IMR-90 (cell line): ENCODE data around the gene TEX261. TPM values are rescaled to one million over a fixed set of nuclear protein-coding genes. Genes with fewer than 3 reads are reported as not detected.

Source experiments
- ATAC-seq: fragments of 200-7000 bp; cut with Tn5 transposase; 2 replicates; pipeline ENCODE4 v1.9.1; 2020; ENCODE audit warnings: low read depth, mild to moderate bottlenecking, moderate library complexity
- BruUV-seq: library from RNA; stranded (reverse); fragments of 400-500 nt; replicated peaks from 2 replicates; lab custom pipeline; 2021; lab: Mats Ljungman, UMichigan
- CTCF ChIA-PET: fragments of 300-600 bp; formaldehyde crosslinking; extraction: SDS; loops from one replicate; lab custom pipeline; 2021; ENCODE audit warnings: antibody characterized with exemption; lab: Yijun Ruan, JAX
- POLR2A ChIA-PET: fragments of 300-600 bp; sonication (Branson Sonifier 250); formaldehyde crosslinking; loops from one replicate; lab custom pipeline; 2022; ENCODE audit warnings: antibody characterized with exemption; ENCODE audit not compliant: unreplicated experiment; lab: Charles Lee
- DNase-seq: peaks from one replicate; pipeline ENCODE4 v3.0.0; 2013
- H2AFZ ChIP-seq: replicated peaks from 2 replicates; pipeline ENCODE3; 2013; ENCODE audit warnings: low read length, mild to moderate bottlenecking; ENCODE audit not compliant: poor library complexity
- H2AK5ac ChIP-seq: 2 replicates; pipeline ENCODE4 v1.6.1; 2013; ENCODE audit warnings: low read depth, low read length, inconsistent platforms
- H2AK9ac ChIP-seq: replicated peaks from 2 replicates; pipeline ENCODE3; 2013; ENCODE audit warnings: mild to moderate bottlenecking, low read depth, low read length, moderate library complexity; ENCODE audit not compliant: poor library complexity
- H2BK120ac ChIP-seq: 2 replicates; pipeline ENCODE4 v1.6.1; 2013; ENCODE audit warnings: low read depth, low read length, inconsistent platforms
- H2BK15ac ChIP-seq: 3 replicates; pipeline ENCODE4 v1.6.1; 2013; ENCODE audit warnings: low read depth, low read length, inconsistent platforms
- H2BK20ac ChIP-seq: 2 replicates; pipeline ENCODE4 v1.6.1; 2013; ENCODE audit warnings: low read depth, mild to moderate bottlenecking, inconsistent platforms, low read length, moderate library complexity
- H2BK5ac ChIP-seq: 2 replicates; pipeline ENCODE4 v1.6.1; 2013; ENCODE audit warnings: mild to moderate bottlenecking, low read depth, low read length, inconsistent platforms; ENCODE audit not compliant: poor library complexity, severe bottlenecking
- H3K14ac ChIP-seq: replicated peaks from 2 replicates; pipeline ENCODE4 v1.6.1; 2013; ENCODE audit warnings: low read depth, low read length, inconsistent platforms
- H3K18ac ChIP-seq: 2 replicates; pipeline ENCODE4 v1.6.1; 2013; ENCODE audit warnings: low read depth, low read length, control low read depth
- H3K23ac ChIP-seq: 2 replicates; pipeline ENCODE4 v1.6.1; 2013; ENCODE audit warnings: low read depth, low read length, inconsistent platforms
- H3K27ac ChIP-seq: 2 replicates; pipeline ENCODE4 v1.5.1; 2013; ENCODE audit warnings: mild to moderate bottlenecking, control low read depth, low read length; ENCODE audit not compliant: insufficient read depth
- H3K27me3 ChIP-seq: 2 replicates; pipeline ENCODE4 v1.6.1; 2013; ENCODE audit warnings: low read length; ENCODE audit not compliant: control insufficient read depth, insufficient read depth
- H3K36me3 ChIP-seq: 2 replicates; pipeline ENCODE4 v1.6.1; 2013; ENCODE audit warnings: low read length, mixed read lengths; ENCODE audit not compliant: control insufficient read depth, insufficient read depth
- H3K4ac ChIP-seq: 2 replicates; pipeline ENCODE4 v1.6.1; 2013; ENCODE audit warnings: low read depth, low read length, inconsistent platforms
- H3K4me1 ChIP-seq: 2 replicates; pipeline ENCODE4 v1.6.1; 2013; ENCODE audit warnings: low read length, mixed read lengths; ENCODE audit not compliant: control insufficient read depth, insufficient read depth
- H3K4me2 ChIP-seq: 2 replicates; pipeline ENCODE4 v1.6.1; 2013; ENCODE audit warnings: low read depth, mild to moderate bottlenecking, control low read depth, low read length, moderate library complexity
- H3K4me3 ChIP-seq: 2 replicates; pipeline ENCODE4 v1.5.1; 2013; ENCODE audit warnings: low read depth, mild to moderate bottlenecking, control low read depth, low read length, moderate library complexity; ENCODE audit not compliant: insufficient read depth
- H3K56ac ChIP-seq: 2 replicates; pipeline ENCODE4 v1.6.1; 2013; ENCODE audit warnings: low read length, inconsistent platforms; ENCODE audit not compliant: insufficient read depth; ENCODE audit errors: extremely low read depth
- H3K79me1 ChIP-seq, 2 experiments: 2 replicates each; pipeline ENCODE4 v1.6.1; 2013; ENCODE audit warnings: low read length in 2 of 2, inconsistent platforms in 1 of 2, low read depth in 1 of 2
- H3K9ac ChIP-seq: 2 replicates; pipeline ENCODE4 v1.6.1; 2013; ENCODE audit warnings: low read depth, low read length, control low read depth
- H3K9me1 ChIP-seq: 2 replicates; pipeline ENCODE4 v1.6.1; 2013; ENCODE audit warnings: low read length, inconsistent platforms; ENCODE audit not compliant: insufficient read depth
- H3K9me3 ChIP-seq: 2 replicates; pipeline ENCODE4 v1.6.1; 2013; ENCODE audit warnings: low read length; ENCODE audit not compliant: control insufficient read depth, insufficient read depth
- H4K20me1 ChIP-seq: 2 replicates; pipeline ENCODE4 v1.6.1; 2013; ENCODE audit warnings: low read length, inconsistent platforms; ENCODE audit not compliant: insufficient read depth
- H4K5ac ChIP-seq: 2 replicates; pipeline ENCODE4 v1.6.1; 2013; ENCODE audit warnings: mild to moderate bottlenecking, low read depth, low read length, control low read depth
- H4K8ac ChIP-seq, 2 experiments: 2 replicates each; pipeline ENCODE4 v1.6.1; 2013; ENCODE audit warnings: low read depth in 2 of 2, low read length in 2 of 2, control low read depth in 1 of 2, inconsistent platforms in 1 of 2
- H4K91ac ChIP-seq: 2 replicates; pipeline ENCODE4 v1.6.1; 2013; ENCODE audit warnings: low read depth, low read length, inconsistent platforms; ENCODE audit not compliant: insufficient read depth
- CEBPB ChIP-seq: IDR thresholded peaks from 2 replicates; pipeline ENCODE4 v1.6.1; 2012; ENCODE audit warnings: low read depth, low read length, improper control_type of control experiment
- MAZ ChIP-seq: IDR thresholded peaks from 2 replicates; pipeline ENCODE4 v1.6.1; 2012; ENCODE audit warnings: low read depth, mild to moderate bottlenecking, low read length, improper control_type of control experiment, moderate library complexity, borderline replicate concordance
- RFX5 ChIP-seq: IDR thresholded peaks from 2 replicates; pipeline ENCODE4 v1.8.0; 2012; ENCODE audit warnings: low read depth, mild to moderate bottlenecking, low read length, moderate library complexity
- WGBS, 2 experiments: methylation state at CpG; one replicate each; pipeline versions ENCODE4 v1.1.5 to v1.1.7; 2013; ENCODE audit warnings: missing lambda C conversion rate in 2 of 2; ENCODE audit not compliant: insufficient read length in 1 of 2; ENCODE audit errors: extremely low coverage in 2 of 2; 5-methylcytosine and 5-hydroxymethylcytosine counted together
- dilution Hi-C: fragments of 300-500 bp; cut with HindIII; formaldehyde crosslinking; loops from one replicate; pipeline ENCODE4 v1.14.3; 2018; ENCODE audit warnings: low sequenced_read_pairs; ENCODE audit not compliant: unreplicated experiment
- in situ Hi-C: fragments of 300-500 bp; cut with MboI; formaldehyde crosslinking; loops from 3 replicates; pipeline ENCODE4 v1.14.3; 2019; ENCODE audit warnings: low sequenced_read_pairs, inconsistent platforms, mixed read lengths
- intact Hi-C: fragments of 100-400 bp; cut with micrococcal nuclease; formaldehyde crosslinking; loops from 2 replicates; pipeline ENCODE4 v1.10.0; 2022
- polyA plus RNA-seq, 3 experiments: library from polyadenylated mRNA; depleted of rRNA; stranded (reverse); fragments of >200 nt; gene quantifications; 2 replicates each; pipeline ENCODE4 v1.2.3, GENCODE V29; 2012; ENCODE audit warnings: low replicate concordance in 1 of 3
- total RNA-seq: library from RNA; depleted of rRNA; stranded (reverse); fragments of >200 nt; gene quantifications from 2 replicates; pipeline ENCODE4 v1.2.3, GENCODE V29; 2012
- TF ChIP-seq, protein P1 (sequence below): conservative IDR thresholded peaks from 2 replicates; pipeline ENCODE4 v1.5.1; 2012; ENCODE audit warnings: mild to moderate bottlenecking, low read depth, low read length, improper control_type of control experiment

Gene TEX261
- total and polyA plus RNA-seq, 2 of the 4 experiments (the other 2 are of a cell fraction), result 26.3 to 69.8 TPM

DNA sequence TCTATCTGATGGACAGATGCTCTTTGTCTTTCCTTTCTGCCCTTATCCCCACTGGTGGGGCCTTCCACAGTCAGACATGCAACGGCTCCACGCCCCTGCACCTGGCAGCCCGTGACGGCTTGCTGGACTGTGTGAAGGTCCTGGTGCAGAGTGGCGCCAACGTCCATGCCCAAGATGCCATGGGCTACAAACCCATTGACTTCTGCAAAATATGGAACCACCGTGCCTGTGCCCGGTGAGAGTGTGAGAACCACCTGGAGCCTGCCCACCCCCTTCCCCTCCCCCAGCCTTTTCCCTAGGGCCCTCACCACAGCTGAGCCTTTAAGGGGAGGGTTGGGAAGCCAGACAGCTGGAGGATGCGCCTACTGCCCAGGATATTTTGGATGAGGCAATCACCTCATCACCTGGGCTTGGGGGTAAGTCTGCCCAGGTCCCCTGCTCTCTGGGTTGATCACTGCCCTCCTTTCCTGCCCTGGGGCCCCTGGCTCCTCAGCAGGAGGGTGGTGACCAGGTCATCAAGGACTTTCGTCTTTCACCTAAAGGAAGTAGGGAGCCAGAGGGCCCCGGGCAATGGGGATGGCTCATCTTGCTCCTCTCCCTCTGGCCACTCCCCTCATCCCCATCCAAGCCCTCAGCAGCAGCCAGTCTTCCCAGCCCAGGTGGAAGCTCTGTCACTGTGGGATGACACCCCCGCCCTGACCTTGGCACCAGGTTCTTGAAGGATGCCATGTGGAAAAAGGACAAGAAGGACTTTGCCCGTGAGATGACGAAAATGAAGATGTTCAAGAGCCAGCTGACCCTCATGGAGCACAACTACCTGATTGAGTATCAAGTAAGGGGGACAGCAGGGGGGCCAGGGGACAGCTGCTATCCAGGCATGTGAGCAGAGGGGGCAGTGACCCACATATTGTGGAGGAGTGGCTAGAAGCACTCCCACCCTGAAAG lies 12.5 kb downstream of the TEX261 start (continued):
- TF ChIP-seq, protein P1, sequence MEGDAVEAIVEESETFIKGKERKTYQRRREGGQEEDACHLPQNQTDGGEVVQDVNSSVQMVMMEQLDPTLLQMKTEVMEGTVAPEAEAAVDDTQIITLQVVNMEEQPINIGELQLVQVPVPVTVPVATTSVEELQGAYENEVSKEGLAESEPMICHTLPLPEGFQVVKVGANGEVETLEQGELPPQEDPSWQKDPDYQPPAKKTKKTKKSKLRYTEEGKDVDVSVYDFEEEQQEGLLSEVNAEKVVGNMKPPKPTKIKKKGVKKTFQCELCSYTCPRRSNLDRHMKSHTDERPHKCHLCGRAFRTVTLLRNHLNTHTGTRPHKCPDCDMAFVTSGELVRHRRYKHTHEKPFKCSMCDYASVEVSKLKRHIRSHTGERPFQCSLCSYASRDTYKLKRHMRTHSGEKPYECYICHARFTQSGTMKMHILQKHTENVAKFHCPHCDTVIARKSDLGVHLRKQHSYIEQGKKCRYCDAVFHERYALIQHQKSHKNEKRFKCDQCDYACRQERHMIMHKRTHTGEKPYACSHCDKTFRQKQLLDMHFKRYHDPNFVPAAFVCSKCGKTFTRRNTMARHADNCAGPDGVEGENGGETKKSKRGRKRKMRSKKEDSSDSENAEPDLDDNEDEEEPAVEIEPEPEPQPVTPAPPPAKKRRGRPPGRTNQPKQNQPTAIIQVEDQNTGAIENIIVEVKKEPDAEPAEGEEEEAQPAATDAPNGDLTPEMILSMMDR, result no peak

- H4K20me1 ChIP-seq, result peaks cover 5% of the 10 kb centered on the region; the same call in 1 of the 2 replicates
- H4K8ac ChIP-seq, result no peak overlapping the region
- ATAC-seq, result no peak
- no TSS peak for BruUV-seq
- DNase-seq, result no peak
- H2AK9ac ChIP-seq, result no peak overlapping the region
- H2AK5ac ChIP-seq, result no peak overlapping the region
- H3K18ac ChIP-seq, result no peak overlapping the region
- no peak overlapping the region for H2BK20ac ChIP-seq
- no peak overlapping the region for H3K4me2 ChIP-seq
- no peak overlapping the region for H2BK5ac ChIP-seq
- H3K27ac ChIP-seq, result no peak overlapping the region
- peaks cover 6% of the 10 kb centered on the region; the same call in 1 of the 2 replicates for H3K36me3 ChIP-seq
- dilution Hi-C loops (no loop called here), in situ Hi-C loops (loop anchor here (10.0 kb wide), 1 partner anchor 687 kb away; the partner anchor contains the start of gene SNRPG), intact Hi-C loops (no loop called here)
- H3K4ac ChIP-seq, result no peak overlapping the region
- no CpG with 5 or more reads among the region's 2 CpGs for WGBS, 2 experiments
- peaks cover 2% of the 10 kb centered on the region; the same call in 1 of the 2 replicates for H3K4me1 ChIP-seq
- H3K23ac ChIP-seq, result no peak overlapping the region
- H3K9me3 ChIP-seq, result no peaks in the 10 kb centered on the region
- ChIA-PET CTCF (no interaction called here), POLR2A (no interaction called here)
- no peak for TF ChIP-seq RFX5
- no peak for TF ChIP-seq MAZ
- no peak for TF ChIP-seq CEBPB
- no peaks in the 10 kb centered on the region; a peak in 1 of 4 replicates for H3K79me1 ChIP-seq
- H3K9ac ChIP-seq, result no peak overlapping the region
- H3K9me1 ChIP-seq, result peaks cover 6% of the 10 kb centered on the region; the same call in 1 of the 2 replicates
- H2AFZ ChIP-seq, result no peak overlapping the region
- no peak overlapping the region for H3K56ac ChIP-seq
- no peak overlapping the region for H2BK120ac ChIP-seq
- no peak overlapping the region for H4K91ac ChIP-seq
- no peak overlapping the region for H2BK15ac ChIP-seq
- H4K5ac ChIP-seq, result no peak overlapping the region
- no peak overlapping the region for H3K14ac ChIP-seq
- H3K27me3 ChIP-seq, result no peaks in the 10 kb centered on the region
- H3K4me3 ChIP-seq, result no peak overlapping the region
Observed at GRCh38 chr2:70981421-70981820, 13.3 kb downstream of the TEX261 start.
